Activated CD8-positive, alpha-beta memory T cell treated with anti-CD3 and anti-CD28 coated beads, Interleukin-2, amount 50 U/mL, for 24 hours (primary cell): Measurements from ENCODE around the gene TRABD2A.
"Not testable (repeated sequence)": the region's sequence is repeated elsewhere in the genome, so short reads cannot be mapped to it uniquely, and the experiment has no call there.

Source experiments
- DNase-seq: peaks from one replicate; pipeline ENCODE4 v3.0.0-alpha.2; 2020; ENCODE audit errors: extremely low read depth

The TRABD2A gene

DNA sequence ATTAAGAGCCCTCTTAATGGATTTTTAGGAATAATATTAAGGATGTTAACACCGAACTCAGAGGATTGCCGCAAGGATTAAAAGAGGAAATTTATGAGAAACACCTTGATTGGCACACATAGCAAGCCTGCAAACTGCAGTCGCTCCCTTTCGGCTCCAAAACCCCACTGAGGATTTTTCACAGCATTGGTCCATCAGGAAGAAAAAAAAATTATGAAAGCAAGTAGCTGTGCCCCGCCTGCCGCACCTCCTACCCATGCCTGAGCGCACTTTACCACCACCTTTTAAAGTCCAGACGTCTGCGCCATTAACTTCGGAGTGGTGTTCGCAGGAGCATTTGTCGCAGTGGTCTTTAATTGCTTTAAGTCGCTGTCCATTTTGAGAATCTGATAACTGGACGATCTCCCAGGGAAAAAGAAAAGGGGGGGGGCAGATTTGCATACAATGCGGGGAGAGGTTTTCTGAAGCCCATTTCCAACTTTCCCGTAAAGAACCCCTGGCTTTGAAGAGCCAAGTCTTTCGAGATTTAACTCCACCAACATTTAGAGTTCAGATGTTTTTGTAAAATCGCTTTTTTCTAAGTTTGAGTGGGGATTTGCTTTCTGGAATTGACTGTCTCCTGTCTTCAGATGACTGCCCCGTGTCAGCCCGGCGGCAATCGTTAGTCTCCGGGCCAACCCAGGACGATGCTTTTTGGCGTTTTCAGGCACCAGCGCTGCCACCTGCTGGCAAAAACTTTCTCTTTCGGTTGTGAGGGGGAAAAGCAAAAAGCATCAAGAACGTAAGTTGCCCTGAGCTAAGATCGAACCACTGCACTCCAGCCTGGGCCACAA is 913 bp upstream of the TRABD2A start:
- peak; percentile 70 for DNase-seq

- DNase-seq: no peak
Observed at GRCh38 chr2:84880395-84880644, 564 bp downstream of the TRABD2A start.

DNA sequence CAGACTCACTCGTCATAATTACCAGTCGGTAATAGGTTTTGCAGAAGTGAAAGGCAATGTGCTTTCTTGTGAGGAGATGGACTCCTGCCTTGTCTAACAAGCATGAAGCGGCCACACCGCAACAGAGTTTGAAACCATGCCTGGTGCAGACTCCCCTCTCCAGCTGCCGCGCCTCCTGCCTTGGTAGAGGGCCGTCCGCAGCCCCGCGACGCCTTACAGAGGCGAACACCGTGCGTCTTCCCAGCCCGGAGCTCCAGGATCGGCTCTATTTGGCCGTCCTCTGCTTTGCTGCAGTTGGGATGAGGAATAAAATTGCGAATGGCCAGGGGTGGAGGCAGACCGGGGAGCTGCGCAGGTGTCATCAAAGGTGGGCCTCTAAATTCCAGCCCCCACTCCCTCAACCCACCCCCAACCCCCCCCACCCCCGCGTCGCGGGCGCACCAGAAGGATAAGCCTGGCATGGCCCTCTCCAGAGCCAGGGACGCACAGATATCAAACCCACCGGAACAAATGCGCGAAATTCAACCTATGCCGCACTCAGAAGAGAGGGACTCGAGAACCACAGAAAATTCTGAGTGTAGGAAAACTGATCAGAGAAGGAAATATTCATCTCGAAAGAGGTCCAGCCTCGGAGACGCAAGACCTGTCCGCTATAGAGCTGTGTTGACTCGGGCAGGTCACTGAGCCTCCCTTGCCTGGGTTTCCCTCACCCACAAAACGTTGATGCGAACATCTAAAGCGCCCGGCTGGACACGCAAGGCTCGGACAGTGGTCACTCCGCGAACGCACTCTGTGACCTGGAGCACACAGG is 1.1 kb downstream of the TRABD2A start:
- no peak for DNase-seq

- DNase-seq: no peak
Observed at GRCh38 chr2:84878896-84879583, 1.8 kb downstream of the TRABD2A start.

- no peak for DNase-seq
Observed at GRCh38 chr2:84878459-84878858, 2.4 kb downstream of the TRABD2A start.

DNA sequence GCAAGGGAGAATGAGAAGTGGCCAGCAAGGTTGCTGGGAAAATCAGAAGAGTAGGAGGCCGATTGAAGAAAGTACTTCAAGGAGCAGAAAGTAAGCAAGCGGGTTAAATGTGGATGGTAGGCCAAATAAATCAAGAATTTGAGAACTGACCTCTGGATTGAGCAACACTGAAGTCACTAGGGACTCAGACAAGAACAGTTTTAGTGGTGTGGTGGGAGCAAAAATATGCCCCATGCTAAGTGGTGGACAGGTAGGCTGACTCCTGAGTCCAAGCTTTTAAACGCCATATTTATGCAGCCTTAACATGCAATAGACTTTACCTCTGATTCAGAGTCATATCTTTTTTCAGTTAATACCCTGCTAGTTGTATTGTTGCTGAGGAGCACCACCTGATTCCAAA is 4.5 kb downstream of the TRABD2A start:
- DNase-seq: no peak

DNA sequence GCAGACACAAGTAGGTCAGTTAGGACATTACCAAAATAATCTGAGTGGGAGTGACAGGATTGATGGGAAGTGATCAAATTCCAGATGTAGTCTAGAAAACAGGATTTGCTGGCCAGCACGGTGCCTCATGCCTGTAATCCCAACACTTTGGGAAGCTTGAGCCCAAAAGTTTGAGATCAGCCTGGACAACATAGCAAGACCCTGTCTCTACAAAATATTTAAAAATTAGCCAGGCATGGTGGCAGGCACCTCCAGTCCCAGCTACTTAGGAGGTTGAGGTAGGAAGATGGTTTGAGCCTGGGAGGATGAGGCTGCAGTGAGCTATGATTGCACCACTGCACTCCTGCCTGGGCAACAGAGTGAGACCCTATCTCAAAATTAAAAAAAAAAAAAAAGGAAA is 5.3 kb downstream of the TRABD2A start:
- not testable (repeated sequence) for DNase-seq

DNA sequence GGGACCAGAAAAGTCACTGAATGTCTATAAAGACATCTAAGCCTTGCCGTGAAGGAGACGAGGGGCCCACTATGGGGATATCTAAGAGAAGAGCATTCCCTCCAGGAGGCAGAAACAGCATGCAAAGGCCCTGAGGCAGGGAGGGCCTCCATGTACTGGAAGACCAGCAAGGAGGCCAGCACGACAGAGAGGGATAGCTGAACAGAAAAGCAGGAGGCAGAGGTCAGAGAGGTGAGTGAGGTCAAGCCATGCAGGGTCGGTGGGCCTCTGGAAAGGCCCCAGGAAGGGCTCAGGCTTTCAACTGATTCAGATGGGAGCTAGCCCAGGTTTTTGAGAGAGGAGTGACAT is 5.7 kb downstream of the TRABD2A start:
- no peak for DNase-seq

DNA sequence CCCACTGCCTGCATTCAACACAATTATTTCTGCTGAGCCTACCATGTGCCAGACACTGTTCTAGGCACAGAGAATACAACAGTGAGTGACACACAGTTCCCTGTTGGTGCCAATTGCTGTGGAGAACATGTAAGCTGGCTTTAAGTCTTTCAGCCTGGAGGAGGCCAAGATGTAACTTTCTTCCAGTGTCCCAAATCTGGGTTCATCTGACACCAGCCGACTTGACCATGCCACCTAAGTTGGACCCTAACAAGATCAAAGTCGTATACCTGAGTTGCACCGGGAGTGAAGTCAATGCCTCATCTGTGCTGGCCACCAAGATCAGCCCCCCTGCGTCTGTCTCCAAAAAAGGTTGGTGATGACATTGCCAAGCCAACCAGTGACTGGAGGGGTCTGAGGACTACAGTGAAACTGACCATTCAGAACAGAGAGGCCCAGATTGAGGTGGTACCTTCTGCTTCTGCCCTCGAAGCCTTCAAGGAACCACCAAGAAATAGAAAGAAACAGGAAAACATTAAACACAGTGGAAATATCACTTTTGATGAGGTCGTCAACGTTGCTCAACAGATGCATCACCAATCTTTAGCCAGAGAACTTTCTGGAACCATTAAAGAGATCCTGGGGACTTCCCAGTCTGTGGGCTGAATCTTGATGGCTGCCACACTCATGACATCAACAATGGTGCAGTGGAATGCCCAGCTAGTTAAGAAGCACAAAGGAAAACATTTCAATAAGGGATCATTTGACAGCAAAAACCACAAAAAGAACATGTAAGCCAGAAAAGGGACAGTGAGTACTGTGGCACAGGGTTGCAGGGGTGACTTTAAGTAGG is 6.3 kb downstream of the TRABD2A start:
- DNase-seq: no peak

DNA sequence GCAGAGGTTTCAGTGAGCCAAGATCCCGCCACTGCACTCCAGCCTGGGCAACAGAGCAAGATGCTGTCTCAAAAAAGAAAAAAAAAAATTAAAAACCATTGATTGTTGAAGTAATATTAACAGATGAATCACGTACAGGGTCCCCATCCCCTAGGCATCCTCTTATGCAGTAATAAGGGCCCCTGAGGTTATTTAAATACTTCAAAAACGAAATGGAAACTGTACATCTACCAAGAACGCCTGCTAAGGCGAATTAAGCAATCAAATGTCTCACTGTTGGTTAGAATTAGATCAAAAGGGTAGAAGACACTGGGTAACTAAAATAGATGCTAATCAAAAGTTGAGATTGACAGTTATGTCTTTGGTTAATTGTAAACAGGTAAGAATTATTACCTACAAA is 7.5 kb downstream of the TRABD2A start:
- no peak for DNase-seq

DNA sequence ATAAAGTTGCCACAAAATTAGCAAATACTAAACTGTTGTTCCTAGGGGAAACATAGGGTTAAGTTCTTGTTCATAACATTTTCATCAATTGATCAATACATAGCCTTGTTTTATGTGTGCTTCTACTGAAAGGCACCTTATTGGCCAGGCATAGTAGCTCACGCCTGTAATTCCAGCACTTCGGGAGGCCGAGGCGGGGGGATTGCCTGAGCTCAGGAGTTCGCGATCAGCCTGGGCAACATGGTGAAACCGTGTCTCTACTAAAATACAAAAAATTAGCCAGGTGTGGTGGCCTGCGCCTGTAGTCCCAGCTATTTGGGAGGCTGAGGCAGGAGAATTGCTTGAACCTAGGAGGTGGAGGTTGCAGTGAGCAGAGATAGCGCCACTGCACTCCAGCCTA is 8.2 kb downstream of the TRABD2A start:
- DNase-seq: not testable (repeated sequence)

- DNase-seq: no peak
Observed at GRCh38 chr2:84870306-84870705, 10.6 kb downstream of the TRABD2A start.

- DNase-seq: not testable (repeated sequence)
Observed at GRCh38 chr2:84868327-84868726, 12.6 kb downstream of the TRABD2A start.

DNA sequence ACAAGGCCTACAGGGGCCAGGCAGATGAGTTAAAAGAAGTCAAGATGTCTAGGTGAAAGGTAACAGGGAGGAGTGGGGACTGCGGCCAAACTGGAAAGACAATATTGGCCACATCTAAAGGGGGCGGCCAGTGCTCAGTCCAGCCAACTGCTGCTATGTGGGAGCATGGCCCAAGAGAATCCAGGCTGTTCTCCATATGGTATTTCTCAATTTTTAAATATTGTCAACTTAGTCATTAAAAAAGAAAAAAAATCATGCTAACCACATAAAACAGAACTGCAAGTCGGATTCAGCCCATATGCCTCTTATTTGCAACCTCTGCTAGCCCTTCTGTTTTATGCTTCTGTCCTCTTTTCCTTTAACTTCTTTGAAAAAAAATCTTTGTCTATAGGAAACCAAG is 14.8 kb downstream of the TRABD2A start:
- DNase-seq: no peak

GRCh38 chr2:84865181-84865783 is 15.6 kb downstream of the TRABD2A start:
- DNase-seq: no peak

- no peak for DNase-seq
Observed at GRCh38 chr2:84862006-84862405, 18.9 kb downstream of the TRABD2A start.

- DNase-seq: no peak
Observed at GRCh38 chr2:84861539-84861938, 19.3 kb downstream of the TRABD2A start.

DNA sequence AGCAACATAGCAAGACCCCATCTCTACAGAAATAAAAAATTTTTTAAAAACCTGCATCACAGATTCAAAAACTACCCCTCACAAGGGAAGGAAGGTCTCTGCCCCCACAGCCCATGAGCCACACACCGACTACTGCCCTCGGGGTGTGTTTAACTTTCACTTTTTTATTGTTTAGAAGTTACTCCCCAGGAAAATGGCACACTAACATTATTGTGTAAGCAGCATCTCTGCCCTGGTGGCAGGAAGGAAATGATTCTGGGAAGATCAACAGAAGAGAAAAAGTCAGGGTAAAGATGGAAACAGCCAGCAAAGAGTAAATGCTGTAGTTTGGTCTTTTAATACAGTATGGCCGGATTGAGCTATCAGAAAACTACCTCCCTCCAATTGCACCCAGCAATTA is 21.9 kb downstream of the TRABD2A start:
- no peak for DNase-seq

GRCh38 chr2:84858123-84858522 is 22.8 kb downstream of the TRABD2A start:
- DNase-seq: no peak

DNA sequence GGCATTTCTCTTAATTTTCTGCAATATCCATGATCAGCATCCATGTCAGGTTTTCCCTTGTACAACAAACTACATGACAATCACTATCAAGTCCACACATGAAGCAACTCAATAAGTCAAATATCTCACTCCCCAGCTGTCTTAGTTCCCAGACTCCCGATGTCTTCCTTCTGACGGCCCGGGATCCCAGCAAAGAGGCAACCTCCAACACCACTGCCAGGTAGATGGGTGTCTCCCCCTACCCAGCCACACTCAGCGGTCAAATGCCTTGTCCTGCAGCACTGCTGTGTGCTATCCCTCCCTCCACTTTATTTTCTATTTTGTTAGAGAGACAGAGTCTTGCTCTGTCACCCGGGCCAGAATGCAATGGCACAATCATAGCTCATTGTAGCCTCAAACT is 23.3 kb downstream of the TRABD2A start:
- no peak for DNase-seq

DNA sequence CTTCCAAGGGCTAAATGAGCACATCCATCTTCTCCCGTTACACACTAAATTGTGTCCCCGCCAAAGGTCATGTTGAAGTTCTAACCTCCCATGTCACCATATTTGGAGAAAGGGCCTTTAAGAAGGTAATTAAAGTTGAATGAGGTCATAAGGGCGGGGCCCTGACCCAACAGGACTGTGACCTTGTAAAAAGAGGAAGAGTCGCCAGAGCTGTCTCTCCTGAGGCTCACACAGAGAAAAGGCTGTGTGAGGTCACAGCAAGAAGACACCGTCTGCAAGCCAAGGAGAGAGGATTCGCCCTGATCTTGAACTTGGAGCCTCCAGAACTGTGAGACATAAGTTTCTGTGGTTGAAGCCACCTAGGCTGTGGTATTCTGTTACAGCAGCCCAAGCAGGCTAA is 24.1 kb downstream of the TRABD2A start:
- no peak for DNase-seq

DNA sequence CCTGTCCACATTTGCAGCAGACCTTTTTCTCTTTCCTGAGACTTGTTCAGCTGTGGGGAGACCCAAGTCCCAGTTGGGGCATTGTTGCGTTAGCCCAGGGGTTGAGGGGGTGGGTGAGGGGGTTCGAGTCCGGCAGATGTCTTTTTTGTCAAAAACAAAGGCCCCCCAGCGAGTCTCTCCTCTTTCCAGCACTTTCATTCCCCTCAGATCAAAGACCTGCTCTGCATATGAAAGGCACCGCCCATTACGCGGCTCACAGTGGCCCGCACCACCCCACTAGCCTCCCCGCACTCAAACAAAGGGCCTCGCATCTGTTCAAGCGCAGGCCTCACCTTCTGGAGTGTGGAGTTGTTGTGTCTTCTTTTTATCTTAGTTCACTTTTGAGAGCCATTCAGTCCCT is 25.2 kb downstream of the TRABD2A start:
- DNase-seq: no peak
